Testis (tissue), 2 donors: ENCODE results near the gene FUT3.

Experiments
- POLR2A ChIP-seq: fragments of 450-650 bp; IDR thresholded peaks from one replicate; pipeline ENCODE4 v1.6.1; 2017; ENCODE audit warnings: antibody characterized with exemption, mild to moderate bottlenecking, moderate library complexity
- TF ChIP-seq, protein P1 (sequence below), 3 experiments: fragments of 450-650 bp in 2 of 3; fragments of 200-600 bp in 1 of 3; sonication (generic) in 1 of 3; IDR thresholded peaks; one replicate each; pipeline ENCODE4 v1.5.1; 2016 to 2019; ENCODE audit warnings: antibody characterized with exemption in 3 of 3, mild to moderate bottlenecking in 2 of 3, moderate library complexity in 1 of 3

DNA sequence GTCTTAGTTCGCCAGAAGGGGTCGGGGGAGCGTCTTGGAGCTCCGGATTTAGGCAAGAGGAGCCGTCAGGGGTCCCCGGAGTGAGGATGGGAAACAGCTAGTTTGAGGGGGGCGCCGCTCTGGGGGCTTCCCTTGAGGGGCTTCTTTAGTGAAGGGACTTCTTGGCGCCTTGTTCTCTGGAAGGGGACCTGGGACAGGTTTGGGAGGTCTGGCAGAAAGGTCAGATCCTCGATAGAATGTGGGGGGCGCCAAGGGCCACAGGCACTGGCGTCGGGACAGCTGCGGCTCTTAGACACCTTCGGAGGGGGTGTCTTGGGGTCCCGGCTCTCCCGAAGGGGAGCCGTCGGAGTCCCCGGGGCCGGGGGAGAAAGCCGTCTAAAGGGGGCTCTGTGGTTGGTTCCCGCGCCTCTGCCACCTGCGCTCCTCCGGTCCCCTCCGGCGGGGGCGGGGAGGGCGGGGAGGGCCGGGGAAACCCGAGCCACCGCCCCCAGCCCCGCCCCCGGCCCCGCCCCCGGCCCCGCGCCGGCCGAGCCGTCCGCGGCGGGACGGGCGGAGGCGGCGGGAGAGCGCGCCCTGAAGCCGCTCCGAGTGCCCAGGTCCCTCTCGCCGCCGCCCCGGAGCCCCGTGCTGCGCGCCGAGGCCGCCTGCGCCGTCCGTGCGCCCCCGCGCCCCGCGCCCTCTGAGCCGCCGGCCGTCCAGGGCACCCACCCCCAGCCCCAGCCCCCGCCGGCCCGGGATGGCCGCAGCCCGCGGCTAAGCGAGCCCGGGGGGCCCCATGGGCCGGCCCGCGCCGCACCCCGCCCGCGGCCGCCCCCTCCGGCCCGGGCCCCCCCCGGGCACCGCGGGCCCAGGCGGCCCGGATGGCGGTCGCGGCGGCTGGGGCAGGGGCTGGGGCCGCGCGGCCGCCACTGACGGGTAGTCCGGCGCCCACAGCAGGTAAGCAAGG lies 46.5 kb downstream of the FUT3 start, which contains the start of gene NRTN:
- TF ChIP-seq, protein P1, sequence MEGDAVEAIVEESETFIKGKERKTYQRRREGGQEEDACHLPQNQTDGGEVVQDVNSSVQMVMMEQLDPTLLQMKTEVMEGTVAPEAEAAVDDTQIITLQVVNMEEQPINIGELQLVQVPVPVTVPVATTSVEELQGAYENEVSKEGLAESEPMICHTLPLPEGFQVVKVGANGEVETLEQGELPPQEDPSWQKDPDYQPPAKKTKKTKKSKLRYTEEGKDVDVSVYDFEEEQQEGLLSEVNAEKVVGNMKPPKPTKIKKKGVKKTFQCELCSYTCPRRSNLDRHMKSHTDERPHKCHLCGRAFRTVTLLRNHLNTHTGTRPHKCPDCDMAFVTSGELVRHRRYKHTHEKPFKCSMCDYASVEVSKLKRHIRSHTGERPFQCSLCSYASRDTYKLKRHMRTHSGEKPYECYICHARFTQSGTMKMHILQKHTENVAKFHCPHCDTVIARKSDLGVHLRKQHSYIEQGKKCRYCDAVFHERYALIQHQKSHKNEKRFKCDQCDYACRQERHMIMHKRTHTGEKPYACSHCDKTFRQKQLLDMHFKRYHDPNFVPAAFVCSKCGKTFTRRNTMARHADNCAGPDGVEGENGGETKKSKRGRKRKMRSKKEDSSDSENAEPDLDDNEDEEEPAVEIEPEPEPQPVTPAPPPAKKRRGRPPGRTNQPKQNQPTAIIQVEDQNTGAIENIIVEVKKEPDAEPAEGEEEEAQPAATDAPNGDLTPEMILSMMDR (IDR thresholded peaks at IDR 0.05): no peak
- TF ChIP-seq POLR2A: no peak
